GM18873 (cell line): ENCODE measurements around the gene KRT20.
"Not testable (repeated sequence)": the region's sequence is repeated elsewhere in the genome, so short reads cannot be mapped to it uniquely, and the experiment has no call there.

Experiments
- ATAC-seq: cut with Tn5 transposase; IDR thresholded peaks from one replicate; pipeline ENCODE4 v1.9.1; 2021; ENCODE audit warnings: mild to moderate bottlenecking, moderate library complexity, moderate number of reproducible peaks; ENCODE audit not compliant: unreplicated experiment, low FRiP score

KRT20 gene, protein sequence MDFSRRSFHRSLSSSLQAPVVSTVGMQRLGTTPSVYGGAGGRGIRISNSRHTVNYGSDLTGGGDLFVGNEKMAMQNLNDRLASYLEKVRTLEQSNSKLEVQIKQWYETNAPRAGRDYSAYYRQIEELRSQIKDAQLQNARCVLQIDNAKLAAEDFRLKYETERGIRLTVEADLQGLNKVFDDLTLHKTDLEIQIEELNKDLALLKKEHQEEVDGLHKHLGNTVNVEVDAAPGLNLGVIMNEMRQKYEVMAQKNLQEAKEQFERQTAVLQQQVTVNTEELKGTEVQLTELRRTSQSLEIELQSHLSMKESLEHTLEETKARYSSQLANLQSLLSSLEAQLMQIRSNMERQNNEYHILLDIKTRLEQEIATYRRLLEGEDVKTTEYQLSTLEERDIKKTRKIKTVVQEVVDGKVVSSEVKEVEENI

DNA sequence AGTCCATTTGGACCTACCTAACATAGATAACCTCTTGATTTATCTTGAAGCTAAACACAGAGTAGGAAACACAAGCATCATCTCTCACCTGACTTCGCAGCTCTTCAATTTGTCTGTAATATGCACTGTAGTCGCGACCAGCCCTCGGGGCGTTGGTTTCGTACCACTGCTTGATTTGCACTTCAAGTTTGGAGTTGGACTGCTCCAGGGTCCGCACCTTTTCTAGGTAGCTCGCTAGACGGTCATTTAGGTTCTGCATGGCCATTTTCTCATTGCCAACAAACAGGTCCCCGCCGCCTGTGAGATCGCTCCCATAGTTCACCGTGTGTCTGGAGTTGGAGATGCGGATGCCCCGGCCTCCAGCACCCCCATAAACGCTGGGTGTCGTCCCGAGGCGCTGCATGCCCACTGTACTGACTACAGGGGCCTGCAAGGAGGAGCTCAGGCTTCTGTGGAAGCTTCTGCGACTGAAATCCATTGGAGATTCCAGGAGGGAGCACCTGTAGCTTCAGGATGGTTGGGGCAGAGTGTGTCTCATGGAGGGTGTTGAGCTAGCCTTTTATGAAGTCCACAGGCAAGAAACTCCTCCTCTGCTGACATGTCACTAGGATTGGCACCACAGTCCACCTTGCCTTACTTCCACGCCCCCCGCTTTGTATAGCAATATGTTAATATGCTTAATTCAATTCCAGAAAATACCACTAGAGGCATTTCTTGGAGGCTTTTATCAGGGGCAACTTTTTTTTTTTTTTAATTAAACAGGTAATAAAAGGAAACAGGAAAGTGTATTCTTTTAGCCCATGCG is at the start of gene KRT20:
KRT20 (minus strand) TSS at position 535 of the 805 bp plus-strand sequence; CDS start at position 478, 57 bp downstream.
- no peak for ATAC-seq

DNA sequence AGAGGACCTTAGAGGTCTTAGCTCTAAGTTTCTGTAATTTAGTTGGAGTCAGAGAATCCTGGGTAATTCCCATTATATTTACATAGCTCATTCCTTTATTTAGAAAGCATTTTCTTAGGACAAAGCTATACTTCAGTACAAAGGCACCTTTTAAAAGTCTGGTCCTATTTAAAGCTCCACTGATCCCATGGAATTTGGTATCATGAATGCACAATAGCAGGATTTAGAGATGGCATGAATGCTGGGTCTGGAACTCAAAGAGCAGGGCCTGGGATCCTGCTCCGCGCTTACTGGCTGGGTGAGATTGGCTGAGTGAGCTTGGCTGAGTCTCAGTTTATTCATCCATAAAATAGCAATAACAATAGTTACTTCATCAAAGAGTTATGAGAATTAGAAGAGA is 47.6 kb upstream of the KRT20 start:
- ATAC-seq: no peak

DNA sequence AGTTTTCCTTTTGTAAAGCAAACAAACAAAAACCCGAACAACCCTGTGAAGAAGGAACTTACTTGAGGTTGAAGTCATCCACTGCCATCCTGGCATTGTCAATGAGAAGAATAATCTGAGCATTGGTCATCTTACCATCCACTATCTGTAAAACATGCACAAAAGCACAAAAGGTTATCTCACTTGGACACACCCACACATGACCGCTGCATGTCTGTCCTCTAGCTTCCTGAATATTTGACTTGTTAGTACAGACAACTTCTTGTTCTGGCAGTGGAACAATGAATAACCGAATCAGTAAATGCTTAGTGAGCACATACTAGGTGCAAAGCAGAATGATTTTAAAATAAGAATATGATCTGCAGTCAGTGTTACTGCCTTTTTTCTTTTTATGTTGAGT is 46.3 kb upstream of the KRT20 start:
- ATAC-seq: no peak

DNA sequence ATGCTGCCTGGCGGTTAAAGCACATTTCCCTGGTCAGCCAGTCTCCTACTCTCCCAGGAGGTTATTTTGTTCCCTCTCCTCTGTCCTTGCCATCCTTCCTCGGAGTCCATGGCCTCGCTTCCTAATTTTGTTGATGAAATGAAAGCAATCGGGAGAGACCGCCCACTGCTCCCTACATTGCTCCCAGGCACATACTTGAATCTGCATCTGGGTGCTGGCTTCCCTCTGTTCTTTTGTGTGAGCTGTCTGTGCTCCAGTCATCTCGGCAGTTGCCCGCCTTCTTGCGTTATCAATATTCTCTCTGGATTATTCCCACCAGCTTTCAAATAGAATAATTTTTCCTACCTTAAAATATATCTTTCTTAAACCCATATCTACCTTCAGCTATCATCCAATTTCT is 41.3 kb upstream of the KRT20 start:
- no peak for ATAC-seq

DNA sequence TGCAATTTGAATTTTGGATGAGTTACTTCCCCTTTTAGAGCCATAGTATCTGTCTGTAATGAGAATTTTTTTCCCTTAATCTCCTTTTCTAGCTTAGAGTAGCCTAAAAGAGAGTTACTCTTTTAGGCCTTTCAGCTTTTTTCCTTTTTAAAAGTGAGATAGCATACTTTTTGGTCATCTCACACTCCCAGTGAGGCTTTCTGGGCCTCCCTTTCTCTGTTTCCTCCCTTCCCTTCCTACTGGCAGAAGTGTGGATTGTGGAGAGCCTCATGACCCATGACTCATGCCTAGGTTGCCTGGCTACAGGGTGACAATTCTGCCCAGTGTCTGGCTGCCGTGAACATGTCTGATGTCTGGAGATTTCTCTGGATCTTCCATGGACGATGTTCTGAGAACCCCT is 37.2 kb upstream of the KRT20 start:
- ATAC-seq: no peak

DNA sequence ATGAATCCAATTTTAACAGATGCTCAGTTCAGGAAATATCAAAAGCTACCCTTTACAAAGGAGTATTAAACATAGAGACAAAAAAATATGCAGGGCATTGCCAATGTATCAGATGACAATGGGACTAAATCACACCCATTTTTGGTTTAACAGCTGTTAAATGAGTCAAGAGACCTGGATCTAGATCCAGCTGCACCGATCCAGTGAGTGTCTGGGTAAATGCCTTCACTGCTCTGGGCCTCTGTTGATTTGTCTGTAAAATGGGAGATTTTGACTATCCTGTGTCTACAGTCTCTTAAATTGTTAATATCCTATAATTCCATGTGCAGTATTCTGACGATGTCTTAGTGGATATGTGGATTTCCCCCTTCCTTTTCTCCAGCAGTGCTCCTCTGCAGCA is 36.0 kb upstream of the KRT20 start:
- no peak for ATAC-seq

DNA sequence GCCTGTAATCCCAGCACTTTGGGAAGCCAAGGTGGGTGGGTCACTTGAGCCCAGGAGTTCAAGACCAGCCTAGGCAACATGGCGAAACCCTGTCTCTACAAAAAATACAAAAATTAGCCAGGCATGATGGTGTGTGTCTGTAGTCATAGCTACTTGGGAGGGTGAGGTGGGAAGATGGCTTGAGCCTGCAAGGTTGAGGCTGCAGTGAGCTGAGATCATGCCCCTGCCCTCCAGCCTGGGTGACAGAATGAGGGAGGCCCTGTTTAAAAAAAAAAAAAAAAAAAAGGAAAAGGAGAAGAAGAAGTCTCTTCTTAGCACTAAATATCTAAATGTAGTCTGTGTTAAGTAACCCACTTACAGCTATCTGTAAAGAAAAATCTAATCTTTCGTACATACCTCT is 32.1 kb upstream of the KRT20 start:
- ATAC-seq: not testable (repeated sequence)

DNA sequence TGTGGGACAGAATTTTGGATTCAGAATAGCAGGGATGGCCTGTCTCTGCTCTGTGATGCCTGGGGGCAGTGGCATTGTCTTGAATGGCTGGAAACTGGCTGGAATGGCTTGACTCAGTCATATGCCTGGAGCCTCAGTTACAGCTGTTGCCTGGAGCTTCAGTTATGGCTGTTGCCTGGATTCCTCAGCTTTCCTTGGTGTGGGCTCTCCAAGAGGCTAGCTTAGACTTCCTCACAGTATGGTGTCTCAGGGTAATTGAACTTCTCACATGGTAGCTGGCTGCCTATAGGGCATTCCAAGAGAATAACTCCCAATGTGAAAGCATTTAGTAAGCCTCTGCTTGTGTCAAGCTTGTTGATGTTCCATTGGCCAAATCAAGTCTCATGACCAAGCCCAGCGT is 31.3 kb upstream of the KRT20 start:
- ATAC-seq: no peak

DNA sequence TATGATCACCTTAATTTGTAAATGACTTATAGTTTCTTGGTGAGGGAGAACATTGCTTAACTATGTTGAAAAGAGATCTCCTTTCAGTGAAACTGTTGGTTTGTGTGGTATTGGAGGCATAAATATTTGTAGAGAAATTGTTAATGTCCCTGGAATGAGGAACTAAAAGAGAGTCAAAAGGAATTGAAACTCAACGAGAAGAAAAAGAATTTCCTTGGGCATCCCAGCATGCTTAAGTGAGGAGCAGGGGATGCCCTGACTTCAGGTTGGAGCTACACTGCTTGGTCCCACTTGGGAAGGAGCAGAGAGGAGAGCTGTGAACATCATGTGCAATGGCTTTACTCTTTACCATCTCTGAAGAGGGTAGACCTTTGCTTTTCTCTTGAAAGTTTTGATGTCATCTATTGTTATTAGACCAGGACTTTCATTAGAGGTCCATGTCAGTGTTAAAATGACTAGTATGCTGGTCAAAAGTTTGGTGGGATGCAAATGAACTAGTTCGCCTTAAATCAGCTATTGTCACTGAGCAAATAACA is 30.7 kb upstream of the KRT20 start:
- no peak for ATAC-seq

DNA sequence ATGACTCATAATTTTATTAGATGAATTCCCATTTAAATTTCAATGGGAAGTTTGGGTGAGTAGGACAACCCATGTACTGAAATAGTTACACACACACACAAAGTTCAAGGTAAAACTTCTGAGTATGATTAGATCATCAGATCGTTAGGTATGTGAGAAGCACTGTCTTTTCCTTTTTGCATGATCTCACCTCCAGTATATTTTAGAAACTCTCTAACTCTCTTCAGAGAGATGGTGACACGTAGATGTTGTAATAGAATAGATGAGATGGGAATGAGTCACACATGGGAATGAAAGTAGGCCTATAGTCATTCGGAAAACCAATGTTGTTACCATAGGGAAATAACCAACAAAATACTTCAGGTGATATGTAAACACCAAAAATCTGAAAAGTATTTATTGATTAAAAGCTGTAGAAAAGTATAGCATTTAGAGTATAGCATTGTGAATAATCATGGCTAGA is 30.2 kb upstream of the KRT20 start:
- no peak for ATAC-seq

DNA sequence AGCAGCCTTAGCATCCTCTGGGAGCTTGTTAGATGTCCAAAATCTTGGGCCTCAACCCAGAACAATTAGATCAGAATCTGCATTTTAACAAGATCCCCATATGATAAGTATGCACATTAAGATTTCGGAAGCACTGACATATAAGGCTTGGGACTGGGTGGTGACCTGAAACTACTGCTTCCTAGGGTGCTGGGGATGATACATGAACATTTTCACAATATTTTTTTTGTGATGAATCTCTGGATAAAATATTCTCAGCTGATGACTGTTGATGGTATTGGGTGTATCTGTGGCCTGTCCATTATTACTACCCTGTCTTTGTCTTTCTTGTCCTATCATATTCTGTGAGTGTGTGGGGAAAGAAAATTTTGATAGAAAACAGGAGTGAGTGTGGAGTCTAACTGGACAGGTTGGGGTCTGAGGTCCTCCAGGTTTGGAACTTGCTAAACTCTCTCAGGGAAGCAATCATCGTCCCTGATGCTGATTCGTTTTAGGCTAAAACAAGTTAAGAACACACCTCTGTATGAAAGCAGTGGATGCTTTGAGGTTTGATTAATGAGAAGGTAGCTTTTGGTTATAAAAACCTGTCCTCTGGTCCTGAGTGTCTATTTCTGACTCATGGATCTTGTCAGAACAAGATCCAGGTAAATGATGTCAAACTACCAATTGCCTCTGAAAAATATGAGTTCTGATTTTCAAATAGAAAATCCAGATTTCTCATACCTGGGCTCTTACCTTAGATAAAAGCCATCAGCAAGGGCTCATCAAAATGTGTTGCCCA is 29.2 kb upstream of the KRT20 start:
- no peak for ATAC-seq

DNA sequence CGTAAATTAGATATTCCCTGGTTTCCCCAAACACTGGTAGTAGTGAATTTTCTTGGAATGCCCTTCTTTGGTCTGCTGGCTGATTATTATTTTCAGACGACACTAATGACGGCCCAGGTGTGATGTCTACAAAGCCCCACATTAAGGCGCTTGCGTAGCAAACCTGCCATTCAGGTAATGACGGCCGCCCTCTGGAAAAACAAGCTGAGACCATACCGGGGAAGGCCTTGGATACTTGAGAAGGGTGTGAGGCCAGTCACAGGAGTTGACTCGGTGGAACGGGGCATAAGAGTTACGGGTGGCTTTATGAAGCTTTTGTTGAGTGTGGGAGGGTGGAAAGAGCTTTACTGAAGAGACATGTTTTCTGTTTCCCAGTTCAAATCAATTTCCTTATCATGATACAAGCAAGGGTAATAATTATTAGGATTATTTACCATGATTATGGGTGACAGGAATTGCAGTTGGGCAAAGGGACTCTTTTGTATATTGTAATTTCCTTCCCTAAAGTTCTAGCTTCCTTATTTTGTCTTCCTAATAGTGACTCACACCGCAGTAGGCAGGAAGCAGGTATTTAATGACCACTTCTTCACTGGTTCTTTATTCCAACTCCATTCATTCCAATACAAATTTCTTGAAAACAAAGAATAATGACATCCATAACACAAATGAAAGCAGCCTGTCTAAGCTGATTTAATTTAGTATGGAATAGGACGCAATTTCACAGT is 27.6 kb upstream of the KRT20 start:
- ATAC-seq: no peak

DNA sequence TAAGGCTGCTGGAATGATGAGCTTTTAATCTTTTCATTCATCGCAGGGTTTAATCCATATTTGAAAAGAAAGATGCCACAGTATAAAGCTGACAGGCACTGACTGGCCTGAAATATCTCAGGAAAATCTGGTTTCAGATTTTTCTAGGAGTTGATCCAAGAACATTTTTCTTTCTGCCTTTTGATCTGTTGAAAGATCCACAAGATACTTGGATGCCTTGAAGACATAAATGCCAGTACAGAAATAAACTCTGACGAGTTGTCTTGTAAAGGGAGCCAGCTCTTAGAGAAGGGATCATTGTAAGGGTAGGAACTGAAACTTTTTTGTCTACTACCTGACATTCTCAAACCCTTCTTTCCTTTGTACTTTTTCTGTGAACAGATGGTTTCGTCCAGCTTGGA is 25.4 kb upstream of the KRT20 start:
- ATAC-seq: no peak

DNA sequence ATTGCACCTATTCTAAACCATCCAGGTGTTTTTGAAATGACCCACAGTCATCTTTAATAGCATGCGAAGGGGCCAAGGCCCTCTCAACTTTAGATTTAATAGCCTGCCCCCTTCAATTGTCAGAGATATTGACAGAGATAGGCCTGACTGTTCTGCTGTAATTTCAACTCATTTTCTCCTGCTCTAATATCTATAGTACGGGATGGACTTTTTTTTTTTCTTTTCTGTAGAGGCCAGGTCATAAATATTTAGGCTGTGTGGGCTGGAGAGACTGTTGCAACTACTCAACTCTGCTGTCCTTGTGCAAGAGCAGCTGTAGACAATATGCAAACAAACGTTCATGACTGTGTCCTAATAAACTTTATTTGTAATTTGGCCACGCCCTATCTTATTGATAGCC is 24.7 kb upstream of the KRT20 start:
- ATAC-seq: no peak

DNA sequence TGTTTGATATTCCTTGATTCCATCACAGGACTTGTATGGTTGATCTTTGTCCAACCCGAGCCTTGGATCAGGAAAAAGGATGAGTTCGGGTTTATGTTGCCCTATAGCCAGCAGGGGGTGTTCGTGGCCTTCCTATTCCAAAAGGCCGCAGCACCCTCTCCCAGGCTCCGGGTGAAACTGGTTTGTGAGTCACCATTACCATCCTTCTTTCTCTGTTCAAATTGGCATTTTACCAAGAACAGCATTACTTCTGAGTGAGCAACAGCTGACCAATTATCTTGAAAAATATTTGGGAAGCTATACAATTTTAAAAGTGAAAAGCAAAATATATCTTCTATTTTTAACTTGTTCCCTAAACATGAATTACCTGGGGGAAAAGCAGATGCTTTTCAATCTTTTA is 24.3 kb upstream of the KRT20 start:
- ATAC-seq: no peak

DNA sequence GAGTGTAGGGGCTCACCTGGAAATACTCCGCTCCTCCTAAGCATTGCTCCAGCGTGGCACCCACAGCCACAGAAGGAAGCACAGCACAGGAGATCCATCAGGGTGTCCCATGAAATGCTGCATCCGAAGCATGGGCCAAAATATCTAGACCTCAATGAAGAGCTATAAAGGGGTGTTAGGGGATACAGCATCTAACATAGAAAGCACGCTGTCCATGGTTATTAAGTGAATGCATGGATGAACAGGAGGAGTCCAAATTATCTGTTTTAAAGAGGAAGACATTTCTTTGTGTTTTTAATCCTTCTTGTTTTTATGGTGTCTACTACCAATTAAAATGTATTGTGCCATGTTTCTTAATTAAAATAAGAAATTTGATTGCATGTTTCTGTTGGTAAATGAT is 21.6 kb upstream of the KRT20 start:
- ATAC-seq: no peak

DNA sequence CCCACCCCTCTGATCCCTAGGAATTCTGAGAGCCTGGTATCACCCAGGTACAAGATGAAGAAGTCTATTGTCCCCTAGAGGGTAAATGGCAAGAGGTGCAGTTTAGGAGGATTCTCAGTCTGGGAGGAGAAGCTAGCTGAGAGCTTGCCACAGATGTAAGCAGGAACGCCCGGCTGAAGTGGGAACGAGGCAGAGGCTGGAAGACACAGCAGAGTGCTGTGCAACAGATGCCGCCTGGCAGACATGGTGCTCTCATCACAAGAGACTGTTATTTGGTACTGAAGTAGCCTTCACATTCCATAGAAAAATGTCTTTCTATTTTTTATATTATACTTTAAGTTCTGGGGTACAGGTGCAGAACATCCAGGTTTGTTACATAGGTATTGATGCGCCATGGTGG is 20.3 kb upstream of the KRT20 start:
- no peak for ATAC-seq

DNA sequence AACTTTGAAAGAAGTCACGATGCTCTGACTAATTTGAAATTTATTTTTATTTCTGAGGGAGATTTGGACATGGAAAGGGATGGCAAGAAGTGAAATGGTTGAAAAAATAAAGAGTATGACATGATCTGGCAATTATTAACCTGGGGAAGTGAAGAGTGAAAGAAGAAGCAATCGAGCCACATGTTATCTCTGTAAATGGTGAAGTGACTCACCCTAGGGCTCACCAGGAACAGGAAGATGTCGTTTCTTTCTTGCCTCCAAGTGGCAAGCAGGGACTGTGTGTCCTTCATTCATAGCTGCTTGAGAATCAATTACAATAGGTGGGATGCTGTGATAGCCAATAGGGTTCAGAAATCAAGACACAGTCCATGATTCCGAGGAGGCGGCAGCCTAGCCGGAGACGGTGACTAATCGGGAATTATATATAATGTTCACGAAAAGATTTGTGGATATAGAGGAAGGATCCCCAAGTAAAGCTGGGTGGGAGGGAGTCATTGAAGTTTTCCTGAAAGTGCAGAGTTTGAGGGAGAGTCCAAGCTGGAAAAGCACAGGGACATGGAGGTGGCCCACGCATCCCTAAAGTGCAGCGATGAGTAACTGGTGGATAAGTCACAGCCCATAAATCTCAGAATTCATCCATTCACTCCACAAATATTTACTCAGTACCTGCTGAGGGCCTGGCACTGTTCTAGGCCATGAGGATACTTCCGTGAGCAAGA is 18.2 kb upstream of the KRT20 start:
- ATAC-seq: no peak

DNA sequence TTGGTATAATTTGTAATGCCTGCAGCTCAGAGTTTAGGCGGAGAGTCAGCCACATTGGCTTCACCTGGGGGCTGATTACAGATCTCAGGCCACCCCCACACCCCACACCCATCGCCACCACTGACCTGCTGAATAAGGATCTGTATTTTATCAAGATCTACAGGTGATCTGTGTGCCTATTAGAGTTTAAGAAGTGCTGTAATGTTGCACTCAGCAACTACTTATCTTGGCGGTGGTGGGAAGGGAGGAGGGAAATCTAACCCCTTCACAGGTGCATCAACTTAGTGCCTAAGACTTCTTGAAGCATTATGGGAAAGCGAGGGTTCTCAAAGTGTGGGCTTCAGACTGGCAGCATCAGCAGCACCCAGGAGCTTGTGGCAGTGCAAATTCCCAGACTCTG is 17.5 kb upstream of the KRT20 start:
- no peak for ATAC-seq
